Measurements from ENCODE around the gene CHRNA4.

Gene CHRNA4

GRCh38 chr20:63397155-63397843 is 36.1 kb upstream of the CHRNA4 start:
- DNase-seq = no peak

GRCh38 chr20:63396300-63396699 is 35.2 kb upstream of the CHRNA4 start:
- DNase-seq = no peak

- no peak for DNase-seq
Measured at GRCh38 chr20:63395723-63396122, 34.6 kb upstream of the CHRNA4 start.

GRCh38 chr20:63394920-63395455 is 33.8 kb upstream of the CHRNA4 start:
- DNase-seq = no peak

GRCh38 chr20:63394069-63394919 is 33.1 kb upstream of the CHRNA4 start:
- DNase-seq = no peak

- no peak for DNase-seq
Measured at GRCh38 chr20:63393566-63393965, 32.4 kb upstream of the CHRNA4 start.

GRCh38 chr20:63392465-63393365 is 31.6 kb upstream of the CHRNA4 start:
- DNase-seq = no peak

- no peak for DNase-seq
Measured at GRCh38 chr20:63387917-63388316, 26.8 kb upstream of the CHRNA4 start.

GRCh38 chr20:63387393-63387792 is 26.2 kb upstream of the CHRNA4 start:
- DNase-seq = no peak

- DNase-seq = no peak
Measured at GRCh38 chr20:63386491-63386890, 25.3 kb upstream of the CHRNA4 start.

- DNase-seq = no peak
Measured at GRCh38 chr20:63385819-63386218, 24.7 kb upstream of the CHRNA4 start.

GRCh38 chr20:63384336-63384735 is 23.2 kb upstream of the CHRNA4 start:
- no peak for DNase-seq

GRCh38 chr20:63383556-63383955 is 22.4 kb upstream of the CHRNA4 start:
- no peak for DNase-seq

- no peak for DNase-seq
Measured at GRCh38 chr20:63382551-63383300, 21.6 kb upstream of the CHRNA4 start.

- DNase-seq = peak; percentile 47
Measured at GRCh38 chr20:63381781-63382431, 20.8 kb upstream of the CHRNA4 start.

GRCh38 chr20:63380346-63380870 is 19.3 kb upstream of the CHRNA4 start:
- DNase-seq = no peak

- peak; percentile 9 for DNase-seq
Measured at GRCh38 chr20:63379872-63380271, 18.7 kb upstream of the CHRNA4 start.

- DNase-seq = no peak
Measured at GRCh38 chr20:63379296-63379695, 18.1 kb upstream of the CHRNA4 start.

- no peak for DNase-seq
Measured at GRCh38 chr20:63378626-63379025, 17.5 kb upstream of the CHRNA4 start.

- no peak for DNase-seq
Measured at GRCh38 chr20:63377951-63378381, 16.8 kb upstream of the CHRNA4 start.

- no peak for DNase-seq
Measured at GRCh38 chr20:63377256-63377941, 16.2 kb upstream of the CHRNA4 start.
